ENCODE measurements around the gene NFATC1.

Gene NFATC1

DNA sequence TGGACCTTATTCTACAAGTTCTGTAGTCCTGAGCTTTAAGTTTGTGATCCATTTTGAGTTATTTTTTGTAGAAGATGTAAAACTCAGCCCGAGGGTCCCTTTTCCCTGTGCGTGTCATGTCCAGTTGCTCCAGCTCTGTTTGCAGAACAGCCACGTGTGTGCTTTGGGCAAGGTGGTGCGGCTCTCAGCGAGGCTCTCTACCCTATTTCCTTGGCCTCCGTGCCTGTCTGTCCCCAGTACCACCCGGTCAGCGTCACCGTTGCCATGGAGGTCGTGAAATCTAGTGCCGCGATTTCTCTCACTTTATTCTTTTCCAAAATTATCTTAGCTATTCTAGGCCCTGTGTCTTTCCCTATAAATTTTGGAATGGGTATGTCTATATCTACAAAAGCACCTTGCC is 142.9 kb downstream of the NFATC1 start:
- Histone ChIP-seq H3K4me1 (ENCODE audit: insufficient read depth, low read length) (no peaks in the 10 kb centered on the region), H3K36me3 (ENCODE audit: insufficient read depth, low read length) (no peaks in the 10 kb centered on the region)

DNA sequence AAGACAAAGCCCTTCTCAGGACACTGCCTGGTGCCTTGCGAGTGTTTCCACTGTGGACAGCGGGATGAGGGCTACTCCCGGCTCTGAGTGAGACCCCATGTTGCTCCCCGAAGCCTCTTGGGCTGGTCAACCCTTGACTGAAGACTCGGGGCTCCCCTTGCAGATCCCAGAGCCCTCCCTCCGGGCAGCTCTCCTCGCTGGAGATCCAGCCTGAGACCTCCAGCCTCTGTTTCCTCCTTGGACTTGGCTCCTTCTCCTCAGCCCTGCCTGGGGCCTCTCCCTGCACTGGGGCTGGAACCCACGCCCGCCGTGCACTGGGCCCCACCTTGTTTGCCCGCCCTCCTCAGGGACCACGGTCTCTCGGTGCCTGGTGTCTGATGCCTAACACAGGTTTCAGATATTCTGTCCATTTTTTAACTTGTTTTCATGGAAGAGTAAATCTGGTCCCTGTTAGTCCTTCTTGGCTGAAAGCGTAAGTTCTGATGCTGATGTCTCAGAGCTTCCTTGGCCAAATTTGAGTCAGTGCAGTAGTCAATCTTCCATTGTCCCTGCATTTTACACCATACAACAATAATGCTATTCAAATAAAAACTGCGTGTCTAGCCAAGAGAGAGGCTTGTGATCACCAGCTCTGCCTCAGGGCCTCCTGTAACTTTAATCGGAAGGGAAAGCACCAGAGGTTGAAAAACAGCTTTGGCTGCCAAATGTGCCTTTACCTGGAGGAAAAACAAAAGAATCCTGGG is 144.6 kb downstream of the NFATC1 start:
- Histone ChIP-seq H3K36me3 (ENCODE audit: insufficient read depth, low read length) (no peaks in the 10 kb centered on the region), H3K9ac (ENCODE audit: low read depth, low read length) (no peak overlapping the region), H3K4me1 (ENCODE audit: insufficient read depth, low read length) (no peaks in the 10 kb centered on the region), H3K9me3 (ENCODE audit: control insufficient read depth, insufficient read depth, low read length) (peaks cover 6% of the 10 kb centered on the region)

More for the DNA sequence above, 142.9 kb downstream of the NFATC1 start:
- H3K9ac ChIP-seq (ENCODE audit: low read depth, low read length), result no peak overlapping the region
- peaks cover 6% of the 10 kb centered on the region for H3K9me3 ChIP-seq (ENCODE audit: control insufficient read depth, insufficient read depth, low read length)

DNA sequence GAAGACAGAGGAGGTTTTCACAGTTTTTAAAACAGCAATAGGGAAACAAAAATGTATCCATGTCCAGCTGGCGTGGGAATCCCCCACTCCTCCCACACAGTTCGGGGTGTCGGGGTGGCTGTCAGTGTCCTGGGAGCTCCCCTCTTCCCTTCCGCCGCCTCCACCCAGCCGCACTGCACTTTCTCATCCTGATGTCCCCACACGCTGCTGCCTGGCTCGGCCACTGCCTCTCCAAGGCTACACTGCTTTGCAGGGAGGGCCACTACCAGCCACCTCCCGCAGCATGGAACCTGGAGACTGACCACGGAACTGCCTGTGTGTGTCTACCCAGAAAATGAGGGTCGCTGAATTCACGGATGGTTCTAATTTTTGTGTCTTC is 145.2 kb downstream of the NFATC1 start:
- H3K36me3 ChIP-seq (ENCODE audit: insufficient read depth, low read length), result no peaks in the 10 kb centered on the region
- H3K4me1 ChIP-seq (ENCODE audit: insufficient read depth, low read length), result no peaks in the 10 kb centered on the region
- no peak overlapping the region for H3K9ac ChIP-seq (ENCODE audit: low read depth, low read length)
- H3K9me3 ChIP-seq (ENCODE audit: control insufficient read depth, insufficient read depth, low read length), result peaks cover 6% of the 10 kb centered on the region

DNA sequence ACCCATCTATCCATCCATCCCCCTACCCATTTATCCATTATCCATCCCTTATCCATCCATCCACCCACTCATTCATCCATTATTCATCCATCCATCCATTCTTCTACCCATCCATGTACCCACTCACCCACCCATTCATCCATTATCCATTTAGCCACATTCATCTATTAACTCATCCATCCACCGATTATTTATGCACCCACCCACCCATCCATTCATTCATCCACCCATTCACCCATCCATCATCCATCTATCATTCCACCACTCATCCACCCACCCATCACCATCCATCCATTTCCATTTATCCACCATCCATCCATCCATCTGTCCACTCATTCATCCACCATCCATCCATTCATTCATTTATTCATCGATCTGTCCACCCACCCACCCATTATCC is 146.5 kb downstream of the NFATC1 start:
- Histone ChIP-seq H3K36me3 (ENCODE audit: insufficient read depth, low read length) (no peaks in the 10 kb centered on the region), H3K9ac (ENCODE audit: low read depth, low read length) (no peak overlapping the region), H3K9me3 (ENCODE audit: control insufficient read depth, insufficient read depth, low read length) (peaks cover 6% of the 10 kb centered on the region), H3K4me1 (ENCODE audit: insufficient read depth, low read length) (no peaks in the 10 kb centered on the region)

DNA sequence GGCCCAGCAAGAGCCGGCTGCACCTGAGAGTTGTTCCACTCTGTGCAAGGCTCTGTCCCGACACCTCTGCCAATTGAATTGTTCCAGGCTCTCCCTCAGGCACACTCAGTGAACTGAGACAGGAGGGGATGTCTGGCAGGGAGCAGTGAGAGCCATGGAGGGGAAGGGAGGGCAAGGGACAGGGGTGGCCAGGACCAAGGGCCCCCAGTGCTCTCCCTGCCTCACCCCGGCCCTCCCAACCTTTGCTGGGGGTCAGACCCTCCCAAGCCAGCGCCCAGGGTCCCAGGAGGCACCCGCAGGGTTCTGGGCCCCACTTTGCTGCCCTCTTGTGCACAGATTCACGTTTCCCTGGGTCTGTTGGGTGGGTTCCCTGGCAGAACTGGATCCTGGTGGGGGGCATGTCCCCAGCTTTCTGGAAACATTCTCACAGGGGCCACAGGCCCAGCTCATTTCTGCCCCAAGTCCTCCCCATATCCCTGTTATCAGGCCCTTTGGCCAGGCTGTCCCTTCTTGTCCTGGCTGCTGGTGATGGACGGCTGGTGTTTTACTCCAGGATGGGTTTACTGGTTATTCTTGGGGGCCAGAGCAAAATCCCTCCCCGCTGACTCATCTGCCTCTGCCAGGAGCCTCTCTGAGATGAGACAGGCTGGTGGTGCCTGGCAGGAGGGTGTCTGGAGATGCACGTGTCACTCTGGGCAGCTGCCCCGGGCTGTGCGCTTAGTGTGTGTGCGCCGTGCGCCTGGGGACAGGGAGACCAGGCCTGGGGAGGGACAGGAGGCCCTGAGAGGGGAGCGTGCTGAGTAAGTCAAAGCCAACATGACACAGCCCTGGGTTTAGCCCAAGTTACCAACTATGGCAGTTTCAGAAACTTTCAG is 147.4 kb downstream of the NFATC1 start:
- peaks cover under 1% of the 10 kb centered on the region; the same call in 1 of the 2 replicates for H3K9me3 ChIP-seq (ENCODE audit: control insufficient read depth, insufficient read depth, low read length)
- H3K36me3 ChIP-seq (ENCODE audit: insufficient read depth, low read length), result no peaks in the 10 kb centered on the region
- no peaks in the 10 kb centered on the region for H3K4me1 ChIP-seq (ENCODE audit: insufficient read depth, low read length)
- no peak overlapping the region for H3K9ac ChIP-seq (ENCODE audit: low read depth, low read length)

DNA sequence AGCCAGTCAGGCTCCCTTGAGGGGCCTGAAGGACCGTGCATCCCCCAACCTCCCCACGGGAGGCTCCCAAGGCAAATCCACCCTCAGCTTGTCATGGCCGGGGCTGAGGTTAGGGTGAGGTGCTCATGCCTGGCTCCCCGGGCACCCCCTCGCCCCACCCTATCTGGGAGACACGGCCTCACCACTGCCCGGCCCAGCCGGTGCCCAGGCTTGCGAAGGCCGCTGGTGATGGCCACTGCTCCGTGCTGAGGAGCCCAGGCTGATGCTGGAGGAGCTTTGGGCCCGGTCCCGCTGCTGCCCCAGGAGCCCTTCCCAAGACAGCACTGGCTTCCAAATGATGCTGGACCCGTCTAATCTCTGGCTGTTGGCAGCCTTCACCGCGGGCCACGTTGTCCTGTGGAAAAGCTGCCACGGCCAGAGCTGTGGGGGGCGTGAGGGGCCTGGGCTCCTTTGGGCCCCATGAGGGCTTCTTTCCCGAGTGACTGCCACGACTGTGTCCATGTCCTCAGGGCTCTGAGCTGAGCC is 148.2 kb downstream of the NFATC1 start:
- Histone ChIP-seq H3K9me3 (ENCODE audit: control insufficient read depth, insufficient read depth, low read length) (no peaks in the 10 kb centered on the region), H3K36me3 (ENCODE audit: insufficient read depth, low read length) (no peaks in the 10 kb centered on the region), H3K9ac (ENCODE audit: low read depth, low read length) (no peak overlapping the region), H3K4me1 (ENCODE audit: insufficient read depth, low read length) (no peaks in the 10 kb centered on the region)

DNA sequence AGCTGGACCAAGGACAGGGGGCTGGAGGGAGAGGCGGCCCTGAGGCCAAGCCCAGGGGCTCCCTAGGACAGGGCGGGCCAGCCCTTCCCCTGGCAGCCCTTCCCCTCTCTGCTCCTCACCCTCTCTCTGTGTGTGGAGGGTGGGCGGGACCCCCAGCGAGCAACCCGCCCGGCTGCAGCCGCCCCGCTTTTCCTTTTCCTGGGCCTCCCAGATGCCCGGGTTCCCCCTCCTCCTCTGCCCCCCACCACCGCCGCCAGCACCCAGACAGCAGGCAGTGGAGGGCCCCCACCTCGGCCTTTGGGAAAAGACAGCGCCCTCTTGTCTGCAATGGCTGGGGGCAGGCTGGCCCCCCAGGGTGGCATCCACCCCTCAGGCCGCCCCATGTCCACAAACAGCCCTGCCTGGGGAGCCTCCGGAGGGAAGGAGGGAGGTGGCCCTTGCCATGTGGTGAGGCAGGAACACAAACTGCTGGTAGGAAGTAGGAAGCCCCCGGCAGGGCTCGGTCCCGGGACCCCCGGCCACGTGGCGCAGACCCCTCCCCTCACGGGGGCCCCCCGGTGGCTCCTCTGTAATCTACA is 148.7 kb downstream of the NFATC1 start:
- H3K36me3 ChIP-seq (ENCODE audit: insufficient read depth, low read length), result no peaks in the 10 kb centered on the region
- H3K9me3 ChIP-seq (ENCODE audit: control insufficient read depth, insufficient read depth, low read length), result no peaks in the 10 kb centered on the region
- no peak overlapping the region for H3K9ac ChIP-seq (ENCODE audit: low read depth, low read length)
- H3K4me1 ChIP-seq (ENCODE audit: insufficient read depth, low read length), result no peaks in the 10 kb centered on the region

DNA sequence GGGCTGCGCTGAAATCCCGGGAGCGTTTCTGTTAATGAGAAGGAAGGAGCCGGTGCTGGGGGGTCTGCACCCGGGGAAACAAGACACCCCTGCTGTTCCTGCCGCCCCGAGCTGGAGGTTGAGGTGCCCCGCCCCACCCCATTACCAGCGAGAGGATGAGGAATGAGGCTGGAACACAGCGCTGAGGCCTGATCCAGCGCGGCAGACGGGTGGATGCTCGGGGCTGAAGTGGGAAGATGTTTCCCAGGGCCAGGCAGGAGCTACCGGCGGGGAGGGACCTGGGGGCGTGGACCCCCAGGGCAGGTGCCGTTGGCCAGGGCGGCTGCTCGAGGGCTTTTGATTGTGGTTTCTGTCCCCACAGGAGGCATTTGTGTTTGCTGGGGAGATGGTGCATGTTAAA is 149.5 kb downstream of the NFATC1 start:
- H3K9ac ChIP-seq (ENCODE audit: low read depth, low read length), result no peak overlapping the region
- H3K36me3 ChIP-seq (ENCODE audit: insufficient read depth, low read length), result no peaks in the 10 kb centered on the region
- H3K4me1 ChIP-seq (ENCODE audit: insufficient read depth, low read length), result no peaks in the 10 kb centered on the region
- H3K9me3 ChIP-seq (ENCODE audit: control insufficient read depth, insufficient read depth, low read length), result no peaks in the 10 kb centered on the region

DNA sequence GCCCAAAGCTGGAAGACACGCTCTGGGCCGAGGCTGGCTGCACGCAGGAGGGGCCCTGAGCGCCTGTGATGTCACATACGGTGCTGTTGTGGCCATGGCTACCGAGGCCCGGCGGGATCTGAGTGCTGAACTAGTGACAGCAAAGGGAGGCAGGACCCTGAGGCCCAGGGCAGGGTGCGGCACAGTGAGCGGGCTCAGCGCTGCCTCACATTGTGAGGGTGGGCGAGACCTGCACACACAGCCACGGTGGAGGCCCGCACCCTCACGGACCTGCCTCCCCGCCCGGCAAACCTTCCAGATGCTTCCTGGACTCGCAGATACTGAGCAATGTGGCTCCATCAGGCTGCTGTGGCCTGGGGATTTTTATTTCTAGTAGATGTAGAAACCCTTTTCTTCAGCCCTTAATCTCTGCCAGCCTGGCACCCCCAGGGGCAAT is 150.0 kb downstream of the NFATC1 start:
- Histone ChIP-seq H3K36me3 (ENCODE audit: insufficient read depth, low read length) (no peaks in the 10 kb centered on the region), H3K4me1 (ENCODE audit: insufficient read depth, low read length) (no peaks in the 10 kb centered on the region), H3K9ac (ENCODE audit: low read depth, low read length) (no peak overlapping the region), H3K9me3 (ENCODE audit: control insufficient read depth, insufficient read depth, low read length) (no peaks in the 10 kb centered on the region)

DNA sequence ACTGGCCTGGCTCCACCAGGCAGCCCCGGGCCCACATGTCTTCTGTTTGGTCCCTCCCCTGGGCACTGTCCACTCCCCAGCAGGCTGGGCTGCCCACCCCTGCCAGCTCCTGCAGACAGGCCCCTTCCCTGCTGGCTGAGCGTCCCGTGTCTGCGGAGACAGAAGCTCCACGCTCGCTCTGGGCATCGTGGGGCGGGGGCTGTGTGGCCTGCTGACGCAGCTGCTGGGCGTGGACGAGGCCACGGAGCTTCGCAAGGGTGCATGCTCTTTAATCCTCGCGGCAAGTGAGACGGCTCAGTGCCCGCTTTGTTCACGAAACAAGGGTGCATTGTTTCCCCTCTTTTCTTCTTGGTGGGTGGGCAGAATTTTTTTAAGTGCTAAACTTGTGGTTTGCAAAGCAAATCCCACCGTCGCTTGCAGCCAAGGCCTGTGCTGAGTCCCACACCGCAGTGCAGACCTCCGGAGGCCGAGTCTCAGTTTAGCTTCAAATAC is 151.1 kb downstream of the NFATC1 start:
- H3K4me1 ChIP-seq (ENCODE audit: insufficient read depth, low read length), result no peaks in the 10 kb centered on the region
- no peak overlapping the region for H3K9ac ChIP-seq (ENCODE audit: low read depth, low read length)
- H3K36me3 ChIP-seq (ENCODE audit: insufficient read depth, low read length), result no peaks in the 10 kb centered on the region
- H3K9me3 ChIP-seq (ENCODE audit: control insufficient read depth, insufficient read depth, low read length), result no peaks in the 10 kb centered on the region

DNA sequence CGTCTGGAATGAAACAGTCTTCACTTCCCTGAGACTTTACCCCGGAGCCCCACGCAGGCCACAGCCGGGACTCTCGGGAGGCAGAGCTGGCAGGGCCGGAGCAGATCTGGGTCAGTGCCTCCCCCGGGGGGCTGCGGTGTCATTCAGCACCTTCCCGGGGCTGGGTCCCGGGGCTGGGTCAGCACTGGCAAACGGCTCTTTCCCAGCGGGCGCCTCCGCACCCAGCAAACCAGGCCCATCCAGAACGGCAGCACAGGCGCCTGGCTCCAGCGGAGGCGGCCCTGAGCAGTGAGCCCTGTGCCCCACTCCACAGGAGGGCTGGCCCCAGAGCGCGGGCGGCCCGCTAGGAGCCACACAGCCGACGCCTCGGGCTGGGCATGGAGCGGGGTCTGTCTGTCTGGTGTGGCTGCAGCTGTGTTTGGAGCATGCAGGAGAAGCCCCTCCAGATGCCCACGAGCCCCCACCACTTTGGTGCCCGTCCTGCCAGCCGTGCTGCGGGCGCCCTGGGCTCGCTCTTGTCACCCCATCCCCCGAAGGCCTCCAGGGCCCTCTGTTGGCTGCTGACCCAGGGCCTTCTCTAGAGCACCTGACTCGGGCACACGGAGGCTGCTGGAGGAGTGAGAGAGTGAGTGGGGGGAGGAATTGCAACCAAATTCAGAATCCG is 151.8 kb downstream of the NFATC1 start:
- no peaks in the 10 kb centered on the region for H3K9me3 ChIP-seq (ENCODE audit: control insufficient read depth, insufficient read depth, low read length)
- H3K36me3 ChIP-seq (ENCODE audit: insufficient read depth, low read length), result no peaks in the 10 kb centered on the region
- H3K9ac ChIP-seq (ENCODE audit: low read depth, low read length), result no peak overlapping the region
- no peaks in the 10 kb centered on the region for H3K4me1 ChIP-seq (ENCODE audit: insufficient read depth, low read length)

DNA sequence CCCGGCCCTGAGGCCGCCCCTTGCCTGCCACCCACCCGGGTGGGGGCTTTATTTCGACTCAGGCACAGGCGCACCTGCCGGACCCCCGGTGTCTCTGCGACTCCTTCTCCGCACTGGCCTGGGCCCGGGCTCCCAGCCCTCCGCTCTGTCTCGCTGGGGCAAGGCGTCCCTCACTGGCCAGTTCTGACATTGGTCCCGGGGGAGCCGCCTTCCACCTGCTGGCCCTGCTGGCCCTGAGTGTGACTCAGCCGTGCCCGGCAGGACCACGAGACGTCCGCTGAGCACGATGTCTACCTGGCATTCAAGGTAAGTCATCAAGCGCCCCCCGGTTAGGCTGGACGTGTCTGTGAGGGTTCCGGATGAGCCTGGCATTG is 152.3 kb downstream of the NFATC1 start:
- no peak overlapping the region for H3K9ac ChIP-seq (ENCODE audit: low read depth, low read length)
- H3K4me1 ChIP-seq (ENCODE audit: insufficient read depth, low read length), result no peaks in the 10 kb centered on the region
- no peaks in the 10 kb centered on the region for H3K9me3 ChIP-seq (ENCODE audit: control insufficient read depth, insufficient read depth, low read length)
- H3K36me3 ChIP-seq (ENCODE audit: insufficient read depth, low read length), result no peaks in the 10 kb centered on the region

DNA sequence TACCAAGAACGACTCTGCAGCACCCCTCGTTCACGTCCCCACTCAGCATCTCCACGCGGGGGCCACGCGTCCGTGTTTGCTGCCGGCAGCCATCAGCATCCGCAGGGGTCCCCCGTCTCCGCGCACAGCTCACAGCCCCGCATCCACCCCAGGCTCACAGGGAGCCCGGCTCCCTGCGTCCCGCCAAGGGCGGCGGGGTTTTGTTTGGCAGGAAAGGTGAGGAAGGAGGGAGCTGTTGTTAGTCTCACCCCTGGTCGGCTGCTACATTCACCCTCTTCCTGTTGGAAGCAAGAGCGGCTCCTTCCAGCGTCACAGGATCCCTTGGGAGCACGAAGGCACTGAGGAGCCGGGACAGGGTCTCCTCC is 152.9 kb downstream of the NFATC1 start:
- Histone ChIP-seq H3K9ac (ENCODE audit: low read depth, low read length) (no peak overlapping the region), H3K4me1 (ENCODE audit: insufficient read depth, low read length) (no peaks in the 10 kb centered on the region), H3K36me3 (ENCODE audit: insufficient read depth, low read length) (no peaks in the 10 kb centered on the region), H3K9me3 (ENCODE audit: control insufficient read depth, insufficient read depth, low read length) (no peaks in the 10 kb centered on the region)

DNA sequence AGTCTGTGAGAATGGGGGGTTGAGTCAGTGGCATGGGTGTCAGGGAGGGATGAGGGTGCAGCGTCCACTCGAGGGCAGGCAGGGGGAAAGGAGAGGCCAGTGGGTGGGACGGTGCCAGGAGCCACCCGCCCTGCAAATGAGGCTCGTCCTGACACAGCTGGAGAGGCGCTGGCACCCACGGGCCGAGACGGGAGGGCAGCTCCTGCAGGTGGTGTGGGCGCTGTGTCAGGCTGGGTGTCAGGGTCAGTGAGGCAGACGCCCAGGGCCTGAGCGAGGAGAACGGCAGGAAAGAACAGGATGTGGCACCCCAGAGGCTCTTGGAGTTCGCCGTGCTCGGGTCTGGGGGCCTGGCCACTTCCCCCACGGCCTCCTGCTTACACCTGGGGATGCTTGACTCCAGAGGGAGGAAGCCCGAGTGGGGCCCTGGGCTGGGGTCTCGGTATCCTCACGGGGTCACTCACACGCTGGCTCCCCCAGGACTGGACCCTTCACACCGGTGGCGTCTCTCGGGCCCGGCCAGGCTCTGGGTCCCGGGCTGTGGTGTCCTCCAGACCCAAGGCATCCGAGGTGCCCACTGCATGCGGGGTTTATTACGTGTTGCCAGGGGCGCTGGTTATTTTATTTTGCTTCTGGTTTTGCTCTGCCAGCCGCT is 153.4 kb downstream of the NFATC1 start:
- no peaks in the 10 kb centered on the region for H3K4me1 ChIP-seq (ENCODE audit: insufficient read depth, low read length)
- H3K9me3 ChIP-seq (ENCODE audit: control insufficient read depth, insufficient read depth, low read length), result no peaks in the 10 kb centered on the region
- no peak overlapping the region for H3K9ac ChIP-seq (ENCODE audit: low read depth, low read length)
- no peaks in the 10 kb centered on the region for H3K36me3 ChIP-seq (ENCODE audit: insufficient read depth, low read length)

All from ES-I3 (cell line).